ENCODE results near the gene JAKMIP2. TPM values are rescaled to one million over a fixed set of nuclear protein-coding genes. Genes with fewer than 3 reads are reported as not detected.

The JAKMIP2 gene
- total RNA-seq, 1 experiment from 2014 or later = not detected

- H3K36me3 ChIP-seq (ENCODE audit: control insufficient read depth in 1 of 2, insufficient read depth in 2 of 2, low read length in 2 of 2) = no peaks in the 10 kb centered on the region
- no peak overlapping the region for H3K4me3 ChIP-seq (replicated peaks in 1 of 2; ENCODE audit: low read depth in 1 of 2, low read length in 2 of 2)
- no TSS peak for BruUV-seq (replicated peaks)
- no peaks in the 10 kb centered on the region for H3K4me1 ChIP-seq (ENCODE audit: control insufficient read depth in 1 of 2, insufficient read depth in 2 of 2, low read length in 2 of 2)
- no peak overlapping the region for H3K9ac ChIP-seq (ENCODE audit: low read length)
- CTCF ChIA-PET = no interaction called here
- H3K27ac ChIP-seq (ENCODE audit: low read depth, low read length) = no peak overlapping the region
- no peak for TF ChIP-seq ELF1 (IDR thresholded peaks at IDR 0.05; ENCODE audit: borderline replicate concordance, low read depth)
- TF ChIP-seq FOSL1 (IDR thresholded peaks at IDR 0.05; ENCODE audit: low read depth) = no peak
- no peak for TF ChIP-seq CTCF (IDR thresholded peaks at IDR 0.05 in 2 of 3, conservative IDR thresholded peaks at IDR 0.05 in 1 of 3; ENCODE audit: borderline replicate concordance in 1 of 3, insufficient read depth in 1 of 3, low read depth in 2 of 3, low read length in 2 of 3)
- no peak for TF ChIP-seq SP1 (IDR thresholded peaks at IDR 0.05; ENCODE audit: low read depth)
- TF ChIP-seq EGR1 (IDR thresholded peaks at IDR 0.05; ENCODE audit: low read depth) = no peak
- no peak for TF ChIP-seq YY1 (IDR thresholded peaks at IDR 0.05; ENCODE audit: extremely low read depth, insufficient replicate concordance, low read depth, low read length)
- TF ChIP-seq EZH2 (IDR thresholded peaks at IDR 0.05) = no peak
- TF ChIP-seq SRF (IDR thresholded peaks at IDR 0.05; ENCODE audit: low read depth) = no peak
- no peak for TF ChIP-seq MAX (IDR thresholded peaks at IDR 0.05)
- no peak for TF ChIP-seq SIN3A (IDR thresholded peaks at IDR 0.05; ENCODE audit: low read depth)
- TF ChIP-seq POLR2AphosphoS5 (IDR thresholded peaks at IDR 0.05; ENCODE audit: low read depth, low read length) = no peak
- TF ChIP-seq CBX3 (IDR thresholded peaks at IDR 0.05; ENCODE audit: low read depth) = no peak
- no peak for TF ChIP-seq REST (IDR thresholded peaks at IDR 0.05; ENCODE audit: low read depth)
- no peaks in the 10 kb centered on the region for H3K79me2 ChIP-seq (ENCODE audit: insufficient read depth, low read length)
- DNase-seq (ENCODE audit: low read depth, low spot score) (no peak), ATAC-seq (no peak)
- no peaks in the 10 kb centered on the region for H3K9me3 ChIP-seq (ENCODE audit: control insufficient read depth in 1 of 2, insufficient read depth in 1 of 2, low read depth in 1 of 2, low read length in 2 of 2)
- RAD21 ChIA-PET (ENCODE audit: low non-redundant PET in 1 of 2, low total read pairs in 2 of 2, uncharacterized antibody in 2 of 2, unreplicated experiment in 2 of 2) = no interaction called here
- H3K4me2 ChIP-seq (ENCODE audit: low read length) = no peak overlapping the region
- no peaks in the 10 kb centered on the region for H4K20me1 ChIP-seq (ENCODE audit: insufficient read depth)
- POLR2A ChIA-PET = no interaction called here
- no peak overlapping the region for H2AFZ ChIP-seq (ENCODE audit: low read depth, low read length, poor library complexity, severe bottlenecking)
- H3K27me3 ChIP-seq (ENCODE audit: insufficient read depth, low read length) = peaks cover 8% of the 10 kb centered on the region
- no peaks in the 10 kb centered on the region for H3K9me2 ChIP-seq (ENCODE audit: insufficient read depth)
- intact Hi-C loops (cut with micrococcal nuclease) = no loop called here
Observed at GRCh38 chr5:147804334-147804733, 21.8 kb upstream of the JAKMIP2 start.

Data from HCT116 (cell line).